Ovary (tissue), 3 donors: ENCODE data around the gene MIPEP.

Source experiments
- EP300 ChIP-seq: sonication (generic); formaldehyde crosslinking; IDR thresholded peaks from one replicate; pipeline ENCODE4 v1.6.1; 2017; ENCODE audit warnings: antibody characterized with exemption
- POLR2A ChIP-seq: fragments of 450-650 bp; IDR thresholded peaks from one replicate; pipeline ENCODE4 v1.6.1; 2017; ENCODE audit warnings: antibody characterized with exemption, mild to moderate bottlenecking, moderate library complexity
- TF ChIP-seq, protein P1 (sequence below), 3 donors: fragments of 450-650 bp in 2 of 3; fragments of 200-600 bp in 1 of 3; IDR thresholded peaks; one replicate each; pipeline versions ENCODE4 v1.5.1 to v1.8.0; 2016 to 2022; ENCODE audit warnings: antibody characterized with exemption in 3 of 3, mild to moderate bottlenecking in 1 of 3
- donor health status: DM: no; HTN: no; CAD: no.

GRCh38 chr13:23817830-23818229 is 71.4 kb downstream of the MIPEP start:
- TF ChIP-seq, protein P1, sequence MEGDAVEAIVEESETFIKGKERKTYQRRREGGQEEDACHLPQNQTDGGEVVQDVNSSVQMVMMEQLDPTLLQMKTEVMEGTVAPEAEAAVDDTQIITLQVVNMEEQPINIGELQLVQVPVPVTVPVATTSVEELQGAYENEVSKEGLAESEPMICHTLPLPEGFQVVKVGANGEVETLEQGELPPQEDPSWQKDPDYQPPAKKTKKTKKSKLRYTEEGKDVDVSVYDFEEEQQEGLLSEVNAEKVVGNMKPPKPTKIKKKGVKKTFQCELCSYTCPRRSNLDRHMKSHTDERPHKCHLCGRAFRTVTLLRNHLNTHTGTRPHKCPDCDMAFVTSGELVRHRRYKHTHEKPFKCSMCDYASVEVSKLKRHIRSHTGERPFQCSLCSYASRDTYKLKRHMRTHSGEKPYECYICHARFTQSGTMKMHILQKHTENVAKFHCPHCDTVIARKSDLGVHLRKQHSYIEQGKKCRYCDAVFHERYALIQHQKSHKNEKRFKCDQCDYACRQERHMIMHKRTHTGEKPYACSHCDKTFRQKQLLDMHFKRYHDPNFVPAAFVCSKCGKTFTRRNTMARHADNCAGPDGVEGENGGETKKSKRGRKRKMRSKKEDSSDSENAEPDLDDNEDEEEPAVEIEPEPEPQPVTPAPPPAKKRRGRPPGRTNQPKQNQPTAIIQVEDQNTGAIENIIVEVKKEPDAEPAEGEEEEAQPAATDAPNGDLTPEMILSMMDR (IDR thresholded peaks at IDR 0.05): no peak
- TF ChIP-seq POLR2A (no peak), EP300 (no peak)
